ENCODE data around the gene FBF1.

The FBF1 gene

GRCh38 chr17:75922173-75922961, 18.5 kb downstream of the FBF1 start:
- H3K79me2 ChIP-seq: no peaks in the 10 kb centered on the region
- H3K27me3 ChIP-seq (ENCODE audit: control insufficient read depth, insufficient read depth, low read length): no peaks in the 10 kb centered on the region
- no peaks in the 10 kb centered on the region for H3K4me1 ChIP-seq
- H3K4me3 ChIP-seq (ENCODE audit: low read depth, low read length): no peak overlapping the region
- H3K9ac ChIP-seq: no peak overlapping the region
- no peak overlapping the region for H3K27ac ChIP-seq
- H2AFZ ChIP-seq: no peak overlapping the region
- TF ChIP-seq, protein P1, sequence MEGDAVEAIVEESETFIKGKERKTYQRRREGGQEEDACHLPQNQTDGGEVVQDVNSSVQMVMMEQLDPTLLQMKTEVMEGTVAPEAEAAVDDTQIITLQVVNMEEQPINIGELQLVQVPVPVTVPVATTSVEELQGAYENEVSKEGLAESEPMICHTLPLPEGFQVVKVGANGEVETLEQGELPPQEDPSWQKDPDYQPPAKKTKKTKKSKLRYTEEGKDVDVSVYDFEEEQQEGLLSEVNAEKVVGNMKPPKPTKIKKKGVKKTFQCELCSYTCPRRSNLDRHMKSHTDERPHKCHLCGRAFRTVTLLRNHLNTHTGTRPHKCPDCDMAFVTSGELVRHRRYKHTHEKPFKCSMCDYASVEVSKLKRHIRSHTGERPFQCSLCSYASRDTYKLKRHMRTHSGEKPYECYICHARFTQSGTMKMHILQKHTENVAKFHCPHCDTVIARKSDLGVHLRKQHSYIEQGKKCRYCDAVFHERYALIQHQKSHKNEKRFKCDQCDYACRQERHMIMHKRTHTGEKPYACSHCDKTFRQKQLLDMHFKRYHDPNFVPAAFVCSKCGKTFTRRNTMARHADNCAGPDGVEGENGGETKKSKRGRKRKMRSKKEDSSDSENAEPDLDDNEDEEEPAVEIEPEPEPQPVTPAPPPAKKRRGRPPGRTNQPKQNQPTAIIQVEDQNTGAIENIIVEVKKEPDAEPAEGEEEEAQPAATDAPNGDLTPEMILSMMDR (IDR thresholded peaks at IDR 0.05): no peak
- H3K9me3 ChIP-seq (ENCODE audit: control insufficient read depth, low read length): no peaks in the 10 kb centered on the region
- H3K36me3 ChIP-seq (ENCODE audit: control insufficient read depth, insufficient read depth, low read length): no peaks in the 10 kb centered on the region
- H3K4me2 ChIP-seq (ENCODE audit: low read length): no peak overlapping the region

DNA sequence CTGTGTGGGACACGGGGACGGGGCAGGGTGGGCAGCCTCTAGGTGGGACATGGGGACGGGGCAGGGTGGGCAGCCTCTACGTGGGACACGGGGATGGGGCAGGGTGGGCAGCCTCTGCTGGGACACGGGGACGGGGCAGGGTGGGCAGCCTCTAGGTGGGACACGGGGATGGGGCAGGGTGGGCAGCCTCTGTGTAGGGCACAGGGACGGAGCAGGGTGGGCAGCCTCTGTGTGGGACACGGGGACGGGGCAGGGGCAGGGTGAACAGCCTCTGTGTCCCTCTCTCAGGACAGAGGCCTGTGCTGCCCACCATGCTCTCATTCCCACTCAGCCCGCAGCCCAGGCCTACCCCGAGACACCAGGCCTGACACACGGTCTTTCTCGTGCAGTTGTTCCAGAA, 19.2 kb downstream of the FBF1 start:
- TF ChIP-seq, protein P1 (IDR thresholded peaks at IDR 0.05): no peak
- Histone ChIP-seq H3K4me1 (no peaks in the 10 kb centered on the region), H3K4me2 (ENCODE audit: low read length) (no peak overlapping the region), H3K27ac (no peak overlapping the region), H3K36me3 (ENCODE audit: control insufficient read depth, insufficient read depth, low read length) (no peaks in the 10 kb centered on the region), H3K9me3 (ENCODE audit: control insufficient read depth, low read length) (no peaks in the 10 kb centered on the region), H3K4me3 (ENCODE audit: low read depth, low read length) (no peak overlapping the region), H3K79me2 (no peaks in the 10 kb centered on the region), H3K9ac (no peak overlapping the region), H3K27me3 (ENCODE audit: control insufficient read depth, insufficient read depth, low read length) (no peaks in the 10 kb centered on the region), H2AFZ (no peak overlapping the region)

GRCh38 chr17:75920045-75920560, 20.7 kb downstream of the FBF1 start:
- Histone ChIP-seq H3K9me3 (ENCODE audit: control insufficient read depth, low read length) (no peaks in the 10 kb centered on the region), H3K79me2 (no peaks in the 10 kb centered on the region), H3K4me2 (ENCODE audit: low read length) (no peak overlapping the region), H3K4me3 (ENCODE audit: low read depth, low read length) (no peak overlapping the region), H3K9ac (no peak overlapping the region), H3K4me1 (no peaks in the 10 kb centered on the region), H3K27me3 (ENCODE audit: control insufficient read depth, insufficient read depth, low read length) (no peaks in the 10 kb centered on the region), H3K27ac (no peak overlapping the region), H2AFZ (no peak overlapping the region), H3K36me3 (ENCODE audit: control insufficient read depth, insufficient read depth, low read length) (no peaks in the 10 kb centered on the region)
- TF ChIP-seq, protein P1 (IDR thresholded peaks at IDR 0.05): no peak

- no peaks in the 10 kb centered on the region for H3K27me3 ChIP-seq (ENCODE audit: control insufficient read depth, insufficient read depth, low read length)
- H3K27ac ChIP-seq: no peak overlapping the region
- no peaks in the 10 kb centered on the region for H3K9me3 ChIP-seq (ENCODE audit: control insufficient read depth, low read length)
- H2AFZ ChIP-seq: no peak overlapping the region
- H3K36me3 ChIP-seq (ENCODE audit: control insufficient read depth, insufficient read depth, low read length): no peaks in the 10 kb centered on the region
- TF ChIP-seq, protein P1 (IDR thresholded peaks at IDR 0.05): no peak
- H3K4me2 ChIP-seq (ENCODE audit: low read length): no peak overlapping the region
- no peaks in the 10 kb centered on the region for H3K79me2 ChIP-seq
- no peak overlapping the region for H3K4me3 ChIP-seq (ENCODE audit: low read depth, low read length)
- H3K9ac ChIP-seq: no peak overlapping the region
- no peaks in the 10 kb centered on the region for H3K4me1 ChIP-seq
These were observed 21.2 kb downstream of the FBF1 start for GRCh38 chr17:75919611-75920010.
